AG09309 (cell line): ENCODE results near the gene RASAL3.

Experiments used
- DNase-seq: peaks from one replicate; pipeline ENCODE4 v3.0.0-alpha.2; 2010; ENCODE audit warnings: low read depth
- H3K4me3 ChIP-seq: 2 replicates; pipeline ENCODE4 v1.5.1; 2011; ENCODE audit warnings: mild to moderate bottlenecking, low read depth, low read length, moderate library complexity; ENCODE audit not compliant: control insufficient read depth
- CTCF ChIP-seq: IDR thresholded peaks from 2 replicates; pipeline ENCODE4 v1.5.1; 2011; ENCODE audit warnings: mild to moderate bottlenecking, low read depth, low read length, inconsistent platforms; ENCODE audit not compliant: insufficient read depth, control insufficient read depth; ENCODE audit errors: missing control alignments

Gene RASAL3

GRCh38 chr19:15438124-15438496 lies 26.2 kb downstream of the RASAL3 start:
- H3K4me3 ChIP-seq: no peak overlapping the region
- no peak for DNase-seq
- no peak for TF ChIP-seq CTCF

GRCh38 chr19:15437355-15438123 lies 26.8 kb downstream of the RASAL3 start:
- peak; percentile 48 for TF ChIP-seq CTCF
- H3K4me3 ChIP-seq: no peak overlapping the region
- DNase-seq: peak; percentile 41

GRCh38 chr19:15436826-15437110 lies 27.6 kb downstream of the RASAL3 start:
- H3K4me3 ChIP-seq: no peak overlapping the region
- DNase-seq: no peak
- no peak for TF ChIP-seq CTCF

- DNase-seq: no peak
- no peak for TF ChIP-seq CTCF
- no peak overlapping the region for H3K4me3 ChIP-seq
These were observed 28.1 kb downstream of the RASAL3 start for GRCh38 chr19:15436012-15436825.

GRCh38 chr19:15433519-15434069 lies 30.8 kb downstream of the RASAL3 start:
- TF ChIP-seq CTCF: no peak
- H3K4me3 ChIP-seq: peak overlapping the region; percentile 48

GRCh38 chr19:15432629-15433518 lies 31.5 kb downstream of the RASAL3 start:
- peak overlapping the region; percentile 48 for H3K4me3 ChIP-seq
- TF ChIP-seq CTCF: no peak

More at GRCh38 chr19:15433519-15434069, 30.8 kb downstream of the RASAL3 start:
- DNase-seq: no peak

More at GRCh38 chr19:15432629-15433518, 31.5 kb downstream of the RASAL3 start:
- peak; percentile 52 for DNase-seq
